ENCODE results near the gene RPA3.
A peak's percentile ranks its signal among the peaks of the same experiment; 100 is the strongest.

Gene RPA3

DNA sequence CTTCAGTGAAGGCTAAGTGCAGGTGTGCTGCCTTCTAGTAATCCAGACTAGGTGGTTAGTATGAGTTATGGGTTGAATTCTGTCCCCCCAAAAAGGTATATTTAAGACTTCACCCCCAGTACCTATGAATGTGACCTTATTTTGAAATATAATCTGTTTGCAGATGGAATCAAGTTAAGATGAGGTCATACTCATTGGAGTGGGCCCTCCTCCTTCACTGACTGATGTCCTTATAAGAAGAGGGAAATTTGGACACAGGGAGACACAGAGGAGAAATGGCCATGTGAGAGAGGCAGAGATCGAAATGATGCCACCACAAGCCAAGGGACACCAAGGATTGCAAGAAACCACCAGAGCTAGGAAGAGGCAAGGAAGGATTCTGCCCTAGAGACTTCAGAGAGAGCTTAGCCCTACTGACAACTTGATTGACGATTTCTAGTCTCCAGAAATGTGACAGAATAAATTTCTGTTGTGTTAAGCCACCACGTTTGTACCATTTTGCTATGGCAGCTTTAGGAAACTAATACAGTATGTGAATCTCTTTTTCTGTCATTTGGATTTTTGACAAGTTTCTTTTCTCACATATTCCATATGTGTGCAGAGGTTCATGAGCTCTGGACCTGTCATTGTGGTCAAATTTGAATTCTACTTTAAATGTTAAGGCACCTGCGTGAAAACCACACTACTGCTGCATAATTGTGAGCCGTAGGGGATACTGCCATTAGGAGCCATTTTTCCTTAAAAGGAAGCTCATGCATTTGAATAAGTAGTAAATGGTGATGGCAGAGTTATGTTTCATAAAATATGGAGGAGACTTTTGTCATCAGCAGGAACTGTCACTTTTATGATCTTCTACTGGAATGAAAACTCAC is 2.6 kb upstream of the RPA3 start:
- no peak overlapping the region for H3K4me3 ChIP-seq (ENCODE audit: low read depth, low read length)
- no peaks in the 10 kb centered on the region for H3K9me3 ChIP-seq (ENCODE audit: control insufficient read depth, insufficient read depth, low read depth, low read length)
- TF ChIP-seq ZFP69B (tag by site-specific recombination; IDR thresholded peaks at IDR 0.05): peak; percentile 84
- TF ChIP-seq, protein P1, sequence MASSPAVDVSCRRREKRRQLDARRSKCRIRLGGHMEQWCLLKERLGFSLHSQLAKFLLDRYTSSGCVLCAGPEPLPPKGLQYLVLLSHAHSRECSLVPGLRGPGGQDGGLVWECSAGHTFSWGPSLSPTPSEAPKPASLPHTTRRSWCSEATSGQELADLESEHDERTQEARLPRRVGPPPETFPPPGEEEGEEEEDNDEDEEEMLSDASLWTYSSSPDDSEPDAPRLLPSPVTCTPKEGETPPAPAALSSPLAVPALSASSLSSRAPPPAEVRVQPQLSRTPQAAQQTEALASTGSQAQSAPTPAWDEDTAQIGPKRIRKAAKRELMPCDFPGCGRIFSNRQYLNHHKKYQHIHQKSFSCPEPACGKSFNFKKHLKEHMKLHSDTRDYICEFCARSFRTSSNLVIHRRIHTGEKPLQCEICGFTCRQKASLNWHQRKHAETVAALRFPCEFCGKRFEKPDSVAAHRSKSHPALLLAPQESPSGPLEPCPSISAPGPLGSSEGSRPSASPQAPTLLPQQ (tag by site-specific recombination; IDR thresholded peaks at IDR 0.05): peak; percentile 88
- TF ChIP-seq, protein P2, sequence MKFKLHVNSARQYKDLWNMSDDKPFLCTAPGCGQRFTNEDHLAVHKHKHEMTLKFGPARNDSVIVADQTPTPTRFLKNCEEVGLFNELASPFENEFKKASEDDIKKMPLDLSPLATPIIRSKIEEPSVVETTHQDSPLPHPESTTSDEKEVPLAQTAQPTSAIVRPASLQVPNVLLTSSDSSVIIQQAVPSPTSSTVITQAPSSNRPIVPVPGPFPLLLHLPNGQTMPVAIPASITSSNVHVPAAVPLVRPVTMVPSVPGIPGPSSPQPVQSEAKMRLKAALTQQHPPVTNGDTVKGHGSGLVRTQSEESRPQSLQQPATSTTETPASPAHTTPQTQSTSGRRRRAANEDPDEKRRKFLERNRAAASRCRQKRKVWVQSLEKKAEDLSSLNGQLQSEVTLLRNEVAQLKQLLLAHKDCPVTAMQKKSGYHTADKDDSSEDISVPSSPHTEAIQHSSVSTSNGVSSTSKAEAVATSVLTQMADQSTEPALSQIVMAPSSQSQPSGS (tag by site-specific recombination; IDR thresholded peaks at IDR 0.05; ENCODE audit: low read depth): peak; percentile 65; the same call in 1 of the 2 replicates
- TF ChIP-seq ZNF23 (tag by site-specific recombination; IDR thresholded peaks at IDR 0.05; ENCODE audit: borderline replicate concordance): no peak
- H3K36me3 ChIP-seq (ENCODE audit: control insufficient read depth in 2 of 2, insufficient read depth in 1 of 2, low read length in 2 of 2): no peaks in the 10 kb centered on the region
- H3K27ac ChIP-seq (ENCODE audit: extremely low read depth, low read depth, low read length): no peak overlapping the region
- H3K4me1 ChIP-seq (ENCODE audit: control insufficient read depth, insufficient read depth, low read length): peaks cover 14% of the 10 kb centered on the region
- ChIA-PET POLR2A (no interaction called here), CTCF (interaction anchor here (0.6 to 2.5 kb wide), 2 partner anchors 39 to 67 kb away, joined by 3 to 15 read pairs; no protein-coding TSS in a partner anchor)

DNA sequence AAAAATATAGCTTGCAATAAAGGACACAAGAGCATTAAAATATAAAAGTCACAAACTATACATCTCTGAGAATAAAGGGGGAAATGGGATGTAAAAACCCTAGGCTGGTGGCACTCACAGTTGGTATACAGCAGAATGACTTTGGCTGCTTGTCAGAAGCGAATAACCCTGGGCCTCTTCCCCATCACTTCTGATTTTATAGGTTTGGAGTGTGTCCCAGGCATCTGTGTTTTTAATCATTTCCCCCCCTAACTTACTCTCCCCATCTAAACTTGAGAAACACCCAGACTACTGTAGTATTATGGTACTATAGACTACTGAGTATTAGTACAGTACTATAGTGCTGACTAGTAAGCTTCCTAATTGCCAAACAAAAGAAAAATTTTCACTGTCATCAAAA is 1.8 kb upstream of the RPA3 start:
- H3K36me3 ChIP-seq (ENCODE audit: control insufficient read depth in 2 of 2, insufficient read depth in 1 of 2, low read length in 2 of 2): no peaks in the 10 kb centered on the region
- H3K4me3 ChIP-seq (ENCODE audit: low read depth, low read length): no peak overlapping the region
- H3K4me1 ChIP-seq (ENCODE audit: control insufficient read depth, insufficient read depth, low read length): peaks cover 14% of the 10 kb centered on the region
- no peak overlapping the region for H3K27ac ChIP-seq (ENCODE audit: extremely low read depth, low read depth, low read length)
- peak; percentile 96 for TF ChIP-seq ZBTB20 (tag by site-specific recombination; IDR thresholded peaks at IDR 0.05)
- TF ChIP-seq, protein P1 (tag by site-specific recombination; IDR thresholded peaks at IDR 0.05): peak; percentile 10; the same call in 1 of the 2 replicates
- TF ChIP-seq, protein P3, sequence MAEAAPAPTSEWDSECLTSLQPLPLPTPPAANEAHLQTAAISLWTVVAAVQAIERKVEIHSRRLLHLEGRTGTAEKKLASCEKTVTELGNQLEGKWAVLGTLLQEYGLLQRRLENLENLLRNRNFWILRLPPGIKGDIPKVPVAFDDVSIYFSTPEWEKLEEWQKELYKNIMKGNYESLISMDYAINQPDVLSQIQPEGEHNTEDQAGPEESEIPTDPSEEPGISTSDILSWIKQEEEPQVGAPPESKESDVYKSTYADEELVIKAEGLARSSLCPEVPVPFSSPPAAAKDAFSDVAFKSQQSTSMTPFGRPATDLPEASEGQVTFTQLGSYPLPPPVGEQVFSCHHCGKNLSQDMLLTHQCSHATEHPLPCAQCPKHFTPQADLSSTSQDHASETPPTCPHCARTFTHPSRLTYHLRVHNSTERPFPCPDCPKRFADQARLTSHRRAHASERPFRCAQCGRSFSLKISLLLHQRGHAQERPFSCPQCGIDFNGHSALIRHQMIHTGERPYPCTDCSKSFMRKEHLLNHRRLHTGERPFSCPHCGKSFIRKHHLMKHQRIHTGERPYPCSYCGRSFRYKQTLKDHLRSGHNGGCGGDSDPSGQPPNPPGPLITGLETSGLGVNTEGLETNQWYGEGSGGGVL (tag by site-specific recombination; IDR thresholded peaks at IDR 0.05): peak; percentile 74
- TF ChIP-seq, protein P4, sequence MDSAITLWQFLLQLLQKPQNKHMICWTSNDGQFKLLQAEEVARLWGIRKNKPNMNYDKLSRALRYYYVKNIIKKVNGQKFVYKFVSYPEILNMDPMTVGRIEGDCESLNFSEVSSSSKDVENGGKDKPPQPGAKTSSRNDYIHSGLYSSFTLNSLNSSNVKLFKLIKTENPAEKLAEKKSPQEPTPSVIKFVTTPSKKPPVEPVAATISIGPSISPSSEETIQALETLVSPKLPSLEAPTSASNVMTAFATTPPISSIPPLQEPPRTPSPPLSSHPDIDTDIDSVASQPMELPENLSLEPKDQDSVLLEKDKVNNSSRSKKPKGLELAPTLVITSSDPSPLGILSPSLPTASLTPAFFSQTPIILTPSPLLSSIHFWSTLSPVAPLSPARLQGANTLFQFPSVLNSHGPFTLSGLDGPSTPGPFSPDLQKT (IDR thresholded peaks at IDR 0.05; ENCODE audit: borderline replicate concordance, low read depth, low read length): no peak
- TF ChIP-seq YY1 (tag by site-specific recombination; IDR thresholded peaks at IDR 0.05): no peak
- no peaks in the 10 kb centered on the region for H3K9me3 ChIP-seq (ENCODE audit: control insufficient read depth, insufficient read depth, low read depth, low read length)
- ChIA-PET CTCF (interaction anchor here (0.9 to 2.5 kb wide), 3 partner anchors 21 to 250 kb away, joined by 3 to 15 read pairs (median 3); no protein-coding TSS in a partner anchor), POLR2A (no interaction called here)

DNA sequence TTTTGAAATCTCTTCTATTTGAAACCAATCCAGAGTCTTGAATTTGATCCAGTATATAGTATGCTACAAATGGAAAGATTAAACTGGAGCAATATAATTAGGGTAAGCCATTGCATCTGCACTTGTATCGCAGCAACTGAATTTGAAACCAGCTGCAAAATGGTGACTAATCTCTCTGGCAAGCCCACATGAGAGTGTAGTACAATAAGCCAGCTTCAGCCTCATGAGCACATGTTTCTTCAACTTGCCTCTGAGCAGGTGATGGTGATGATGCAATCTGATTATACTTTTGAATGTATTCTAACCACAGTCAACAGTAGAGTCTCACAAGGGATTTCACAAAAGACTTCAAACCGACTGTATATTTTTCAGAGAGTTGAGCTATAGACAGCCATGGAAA is 829 bp upstream of the RPA3 start:
- H3K27ac ChIP-seq (ENCODE audit: extremely low read depth, low read depth, low read length): no peak overlapping the region
- H3K9me3 ChIP-seq (ENCODE audit: control insufficient read depth, insufficient read depth, low read depth, low read length): no peaks in the 10 kb centered on the region
- H3K4me1 ChIP-seq (ENCODE audit: control insufficient read depth, insufficient read depth, low read length): peaks cover 14% of the 10 kb centered on the region
- no peak overlapping the region for H3K4me3 ChIP-seq (ENCODE audit: low read depth, low read length)
- no peaks in the 10 kb centered on the region for H3K36me3 ChIP-seq (ENCODE audit: control insufficient read depth in 2 of 2, insufficient read depth in 1 of 2, low read length in 2 of 2)
- ChIA-PET CTCF (interaction anchor here (0.5 to 2.5 kb wide), 6 partner anchors 22 to 615 kb away, joined by 3 to 15 read pairs (median 4); no protein-coding TSS in a partner anchor), POLR2A (no interaction called here)
- TF ChIP-seq, protein P5, sequence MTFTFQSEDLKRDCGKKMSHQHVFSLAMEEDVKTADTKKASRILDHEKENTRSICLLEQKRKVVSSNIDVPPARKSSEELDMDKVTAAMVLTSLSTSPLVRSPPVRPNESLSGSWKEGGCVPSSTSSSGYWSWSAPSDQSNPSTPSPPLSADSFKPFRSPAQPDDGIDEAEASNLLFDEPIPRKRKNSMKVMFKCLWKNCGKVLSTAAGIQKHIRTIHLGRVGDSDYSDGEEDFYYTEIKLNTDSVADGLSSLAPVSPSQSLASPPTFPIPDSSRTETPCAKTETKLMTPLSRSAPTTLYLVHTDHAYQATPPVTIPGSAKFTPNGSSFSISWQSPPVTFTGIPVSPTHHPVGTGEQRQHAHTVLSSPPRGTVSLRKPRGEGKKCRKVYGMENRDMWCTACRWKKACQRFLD (tag by site-specific recombination; IDR thresholded peaks at IDR 0.05): no peak
- TF ChIP-seq ZFP37 (tag by site-specific recombination; IDR thresholded peaks at IDR 0.05) (no peak), ZNF76 (tag by site-specific recombination; IDR thresholded peaks at IDR 0.05; ENCODE audit: borderline replicate concordance, low read depth) (no peak), ZNF433 (tag by site-specific recombination; IDR thresholded peaks at IDR 0.05; ENCODE audit: low read depth) (no peak), ZNF169 (tag by site-specific recombination; IDR thresholded peaks at IDR 0.05) (no peak), ZNF311 (tag by site-specific recombination; IDR thresholded peaks at IDR 0.05; ENCODE audit: borderline replicate concordance) (no peak), ZNF747 (tag by site-specific recombination; IDR thresholded peaks at IDR 0.05) (no peak), ZNF529 (tag by site-specific recombination; IDR thresholded peaks at IDR 0.05; ENCODE audit: insufficient replicate concordance) (no peak), ZNF175 (tag by site-specific recombination; IDR thresholded peaks at IDR 0.05) (no peak)
- TF ChIP-seq, protein P6, sequence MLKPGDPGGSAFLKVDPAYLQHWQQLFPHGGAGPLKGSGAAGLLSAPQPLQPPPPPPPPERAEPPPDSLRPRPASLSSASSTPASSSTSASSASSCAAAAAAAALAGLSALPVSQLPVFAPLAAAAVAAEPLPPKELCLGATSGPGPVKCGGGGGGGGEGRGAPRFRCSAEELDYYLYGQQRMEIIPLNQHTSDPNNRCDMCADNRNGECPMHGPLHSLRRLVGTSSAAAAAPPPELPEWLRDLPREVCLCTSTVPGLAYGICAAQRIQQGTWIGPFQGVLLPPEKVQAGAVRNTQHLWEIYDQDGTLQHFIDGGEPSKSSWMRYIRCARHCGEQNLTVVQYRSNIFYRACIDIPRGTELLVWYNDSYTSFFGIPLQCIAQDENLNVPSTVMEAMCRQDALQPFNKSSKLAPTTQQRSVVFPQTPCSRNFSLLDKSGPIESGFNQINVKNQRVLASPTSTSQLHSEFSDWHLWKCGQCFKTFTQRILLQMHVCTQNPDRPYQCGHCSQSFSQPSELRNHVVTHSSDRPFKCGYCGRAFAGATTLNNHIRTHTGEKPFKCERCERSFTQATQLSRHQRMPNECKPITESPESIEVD (tag by site-specific recombination; IDR thresholded peaks at IDR 0.05): 0 out of 2 replicates have a peak, but pooled peaks have one; percentile 16

Measured in HEK293 (cell line).